Lower leg skin (tissue), 3 donors: ENCODE results near the gene LOXHD1.

ENCODE experiments used
- POLR2A ChIP-seq, 2 donors: fragments of 450-650 bp; IDR thresholded peaks; one replicate each; pipeline ENCODE4 v1.6.1; 2016 to 2017; ENCODE audit warnings: antibody characterized with exemption in 2 of 2, mild to moderate bottlenecking in 1 of 2, moderate library complexity in 1 of 2
- TF ChIP-seq, protein P1 (sequence below), 3 donors: fragments of 450-650 bp; IDR thresholded peaks; one replicate each; pipeline ENCODE4 v1.5.1; 2016; ENCODE audit warnings: antibody characterized with exemption in 3 of 3, mild to moderate bottlenecking in 3 of 3, moderate library complexity in 2 of 3

DNA sequence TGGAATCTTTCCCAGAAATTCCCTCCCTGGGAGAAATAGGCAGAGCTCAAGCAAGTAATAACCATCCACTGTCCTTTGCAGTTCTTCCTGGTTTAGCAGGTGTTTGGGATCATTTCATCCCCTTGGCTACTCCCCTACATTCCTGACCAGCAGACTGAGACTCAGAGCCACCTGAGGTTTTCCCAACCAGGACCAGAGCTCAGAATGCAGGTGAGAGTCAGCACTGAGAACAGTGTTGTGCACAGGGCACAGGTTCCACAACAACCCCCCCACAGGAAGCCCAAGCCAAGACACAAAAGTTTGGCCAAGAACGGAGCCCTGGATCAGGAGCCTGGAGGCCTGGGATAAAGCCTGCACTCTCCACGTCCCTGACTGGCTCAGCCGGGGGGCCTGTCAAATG, 21.0 kb upstream of the LOXHD1 start:
- TF ChIP-seq, protein P1, sequence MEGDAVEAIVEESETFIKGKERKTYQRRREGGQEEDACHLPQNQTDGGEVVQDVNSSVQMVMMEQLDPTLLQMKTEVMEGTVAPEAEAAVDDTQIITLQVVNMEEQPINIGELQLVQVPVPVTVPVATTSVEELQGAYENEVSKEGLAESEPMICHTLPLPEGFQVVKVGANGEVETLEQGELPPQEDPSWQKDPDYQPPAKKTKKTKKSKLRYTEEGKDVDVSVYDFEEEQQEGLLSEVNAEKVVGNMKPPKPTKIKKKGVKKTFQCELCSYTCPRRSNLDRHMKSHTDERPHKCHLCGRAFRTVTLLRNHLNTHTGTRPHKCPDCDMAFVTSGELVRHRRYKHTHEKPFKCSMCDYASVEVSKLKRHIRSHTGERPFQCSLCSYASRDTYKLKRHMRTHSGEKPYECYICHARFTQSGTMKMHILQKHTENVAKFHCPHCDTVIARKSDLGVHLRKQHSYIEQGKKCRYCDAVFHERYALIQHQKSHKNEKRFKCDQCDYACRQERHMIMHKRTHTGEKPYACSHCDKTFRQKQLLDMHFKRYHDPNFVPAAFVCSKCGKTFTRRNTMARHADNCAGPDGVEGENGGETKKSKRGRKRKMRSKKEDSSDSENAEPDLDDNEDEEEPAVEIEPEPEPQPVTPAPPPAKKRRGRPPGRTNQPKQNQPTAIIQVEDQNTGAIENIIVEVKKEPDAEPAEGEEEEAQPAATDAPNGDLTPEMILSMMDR (IDR thresholded peaks at IDR 0.05), result no peak
- no peak for TF ChIP-seq POLR2A (IDR thresholded peaks at IDR 0.05)
